GM12872 (cell line): ENCODE measurements around the gene RPS13.
A peak's percentile ranks its signal among the peaks of the same experiment; 100 is the strongest.

Experiments
- CTCF ChIP-seq: IDR thresholded peaks from 3 replicates; pipeline ENCODE4 v1.5.1; 2011; ENCODE audit warnings: low read depth, mild to moderate bottlenecking, low read length, moderate library complexity; ENCODE audit not compliant: insufficient read depth

RPS13 gene

GRCh38 chr11:17046690-17047089 lies 30.8 kb downstream of the RPS13 start:
- TF ChIP-seq CTCF = no peak

- 0 out of 3 replicates have a peak, but pooled peaks have one; percentile 26 for TF ChIP-seq CTCF
Observed at GRCh38 chr11:17036666-17037658, 40.5 kb downstream of the RPS13 start.

GRCh38 chr11:17026487-17027082 lies 50.9 kb downstream of the RPS13 start:
- TF ChIP-seq CTCF = no peak

GRCh38 chr11:17024924-17025323 lies 52.5 kb downstream of the RPS13 start:
- no peak for TF ChIP-seq CTCF
